Loucy (cell line): ENCODE data around the gene PYGM.

Experiments
- CTCF ChIP-seq: fragments of 200-600 bp; sonication (generic); conservative IDR thresholded peaks from 2 replicates; pipeline ENCODE4 v1.5.1; 2014; ENCODE audit warnings: mild to moderate bottlenecking, antibody characterized with exemption, low read length
- EZH2phosphoT487 ChIP-seq: fragments of 200-600 bp; IDR thresholded peaks from 2 replicates; pipeline ENCODE4 v1.6.1; 2018; ENCODE audit warnings: antibody characterized with exemption, mild to moderate bottlenecking, moderate library complexity, borderline replicate concordance

GRCh38 chr11:64745521-64746328, 14.0 kb downstream of the PYGM start:
- TF ChIP-seq CTCF: no peak
- TF ChIP-seq EZH2phosphoT487: no peak
